Stimulated activated naive B cell treated with anti-CD40 and anti-IgM and Interleukin-4, amounts not matched to agents 10 μg/mL and 1 μg/mL and 100 μg/mL, for 72 hours (primary cell): ENCODE measurements around the gene RPAP2.
"Not testable (repeated sequence)": the region's sequence is repeated elsewhere in the genome, so short reads cannot be mapped to it uniquely, and the experiment has no call there.

Source experiments
- ATAC-seq, 2 donors: fragments of 150-1000 bp; cut with Tn5 transposase; replicated peaks; 2 replicates each; pipeline ENCODE4 v1.10.0; 2021; ENCODE audit warnings: moderate library complexity in 1 of 2
- DNase-seq: peaks from one replicate; pipeline ENCODE4 v3.0.0; 2021
- H3K27ac Mint-ChIP-seq: one replicate; pipeline ENCODE4 v1.8.0; 2022; ENCODE audit warnings: mild to moderate bottlenecking, mixed read lengths
- H3K27me3 Mint-ChIP-seq, 2 donors: one replicate each; pipeline ENCODE4 v1.8.0; 2022; ENCODE audit warnings: mixed read lengths in 2 of 2
- H3K36me3 Mint-ChIP-seq, 2 donors: one replicate each; pipeline ENCODE4 v1.8.0; 2022; ENCODE audit warnings: mixed read lengths in 2 of 2, mild to moderate bottlenecking in 1 of 2
- H3K4me1 Mint-ChIP-seq, 2 donors: one replicate each; pipeline ENCODE4 v1.8.0; 2022; ENCODE audit warnings: mixed read lengths in 2 of 2, mild to moderate bottlenecking in 1 of 2
- H3K4me3 Mint-ChIP-seq, 2 donors: one replicate each; pipeline ENCODE4 v1.8.0; 2022; ENCODE audit warnings: mild to moderate bottlenecking in 2 of 2, mixed read lengths in 2 of 2, moderate library complexity in 1 of 2
- H3K9me3 Mint-ChIP-seq, 2 donors: one replicate each; pipeline ENCODE4 v1.8.0; 2022; ENCODE audit warnings: mixed read lengths in 2 of 2, mild to moderate bottlenecking in 1 of 2

The RPAP2 gene

DNA sequence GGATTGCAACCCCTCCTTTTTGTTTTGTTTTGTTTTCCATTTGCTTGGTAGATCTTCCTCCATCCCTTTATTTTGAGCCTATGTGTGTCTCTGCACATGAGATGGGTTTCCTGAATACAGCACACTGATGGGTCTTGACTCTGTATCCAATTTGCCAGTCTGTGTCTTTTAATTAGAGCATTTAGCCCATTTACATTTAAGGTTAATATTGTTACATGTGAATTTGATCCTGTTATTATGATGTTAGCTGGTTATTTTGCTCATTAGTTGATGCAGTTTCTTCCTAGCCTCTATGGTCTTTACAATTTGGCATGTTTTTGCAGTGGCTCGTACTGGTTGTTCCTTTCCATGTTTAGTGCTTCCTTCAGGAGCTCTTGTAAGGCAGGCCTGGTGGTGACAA is 135.7 kb downstream of the RPAP2 start:
- not testable (repeated sequence) for H3K36me3 Mint-ChIP-seq, H3K27ac Mint-ChIP-seq, ATAC-seq, DNase-seq, H3K9me3 Mint-ChIP-seq, H3K4me1 Mint-ChIP-seq, H3K27me3 Mint-ChIP-seq, H3K4me3 Mint-ChIP-seq

DNA sequence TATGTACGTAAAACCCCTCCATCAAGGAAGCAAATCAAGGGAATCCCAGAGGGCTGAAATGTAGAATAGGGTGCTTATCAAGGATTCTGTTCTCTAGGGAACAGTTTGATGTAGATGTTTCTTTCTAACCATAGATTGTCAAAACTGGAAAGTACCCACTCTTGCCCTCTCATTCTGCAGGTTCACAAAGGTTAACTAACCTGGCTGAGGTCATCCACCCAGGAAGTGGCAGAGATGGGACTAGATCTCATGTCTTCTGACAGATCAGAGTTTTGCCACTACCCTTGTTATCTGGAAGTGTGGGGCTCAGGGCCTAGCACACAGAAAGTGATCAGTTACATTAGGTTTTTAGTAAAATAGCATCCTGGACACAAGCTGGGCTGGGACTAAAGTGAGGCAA is 140.4 kb downstream of the RPAP2 start:
- H3K9me3 Mint-ChIP-seq, result no peaks in the 10 kb centered on the region
- H3K36me3 Mint-ChIP-seq, result no peaks in the 10 kb centered on the region
- no peak overlapping the region for H3K4me3 Mint-ChIP-seq
- H3K27me3 Mint-ChIP-seq, result peaks cover 0 to 4% of the 10 kb centered on the region in 2 donors
- H3K4me1 Mint-ChIP-seq, result peaks cover 6 to 13% of the 10 kb centered on the region in 2 donors
- peak overlapping the region; percentile 73 for H3K27ac Mint-ChIP-seq
- ATAC-seq (peak; percentile 86 to 88), DNase-seq (peak; percentile 6)

DNA sequence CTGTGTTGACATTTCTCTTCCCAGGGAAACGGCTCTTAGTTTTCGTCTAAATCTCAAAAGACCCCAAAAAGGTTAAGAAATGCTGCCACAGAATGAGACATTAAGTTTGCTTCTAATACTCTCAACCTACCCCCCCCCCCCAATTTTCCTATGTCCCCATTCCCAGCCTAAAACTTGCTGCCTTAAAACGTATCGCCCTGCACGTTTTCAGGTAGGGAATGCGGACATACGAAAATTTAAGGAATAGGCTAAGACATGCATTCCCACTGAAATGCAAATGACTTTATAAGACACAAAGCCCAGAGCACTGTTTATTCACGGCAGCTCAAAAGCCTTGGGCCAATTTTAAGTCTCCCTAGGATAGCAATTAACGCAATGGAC is 142.4 kb downstream of the RPAP2 start:
- no peaks in the 10 kb centered on the region for H3K9me3 Mint-ChIP-seq
- ATAC-seq (no peak), DNase-seq (no peak)
- no peak overlapping the region for H3K4me3 Mint-ChIP-seq
- no peaks in the 10 kb centered on the region for H3K36me3 Mint-ChIP-seq
- H3K27me3 Mint-ChIP-seq, result peaks cover 0 to 3% of the 10 kb centered on the region in 2 donors
- peaks cover 6 to 14% of the 10 kb centered on the region in 2 donors for H3K4me1 Mint-ChIP-seq
- H3K27ac Mint-ChIP-seq, result no peak overlapping the region

DNA sequence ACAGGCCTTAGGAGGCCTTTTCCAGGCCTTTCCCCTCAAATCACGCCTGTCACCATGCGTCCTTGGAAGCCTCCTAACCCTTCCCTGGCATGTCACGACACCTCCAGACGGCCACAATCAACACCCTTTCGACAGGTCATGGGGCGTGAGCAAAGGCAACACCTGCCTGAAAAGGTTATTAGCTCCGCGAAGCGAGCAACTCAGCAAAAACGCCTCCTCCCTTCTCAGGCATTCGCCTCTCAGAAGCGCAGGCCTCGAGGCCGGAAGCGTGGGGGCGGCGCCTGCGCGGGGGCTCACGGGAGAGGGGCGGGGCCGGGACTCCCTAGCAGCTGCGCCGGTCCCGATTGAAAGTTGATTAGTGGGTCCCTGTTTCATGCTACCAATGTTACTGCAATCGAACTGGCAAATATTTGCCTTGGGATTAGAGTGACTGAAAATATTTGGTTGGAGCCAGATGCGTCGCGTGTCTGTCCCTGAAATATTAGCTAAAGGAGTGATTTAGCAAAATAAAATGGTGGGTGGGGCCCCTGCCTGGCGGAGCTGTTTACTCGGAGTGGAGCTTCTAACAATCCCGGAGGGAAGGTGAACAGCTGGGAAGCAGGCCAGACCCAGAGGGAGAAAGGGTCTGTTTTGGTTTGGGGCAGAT is 143.0 kb downstream of the RPAP2 start:
- no peak for ATAC-seq
- Mint-ChIP-seq H3K36me3 (no peaks in the 10 kb centered on the region), H3K27ac (no peak overlapping the region), H3K4me3 (no peak overlapping the region), H3K9me3 (no peaks in the 10 kb centered on the region), H3K27me3 (peaks cover 0 to 6% of the 10 kb centered on the region in 2 donors), H3K4me1 (peaks cover 6 to 19% of the 10 kb centered on the region in 2 donors)
- DNase-seq, result no peak

DNA sequence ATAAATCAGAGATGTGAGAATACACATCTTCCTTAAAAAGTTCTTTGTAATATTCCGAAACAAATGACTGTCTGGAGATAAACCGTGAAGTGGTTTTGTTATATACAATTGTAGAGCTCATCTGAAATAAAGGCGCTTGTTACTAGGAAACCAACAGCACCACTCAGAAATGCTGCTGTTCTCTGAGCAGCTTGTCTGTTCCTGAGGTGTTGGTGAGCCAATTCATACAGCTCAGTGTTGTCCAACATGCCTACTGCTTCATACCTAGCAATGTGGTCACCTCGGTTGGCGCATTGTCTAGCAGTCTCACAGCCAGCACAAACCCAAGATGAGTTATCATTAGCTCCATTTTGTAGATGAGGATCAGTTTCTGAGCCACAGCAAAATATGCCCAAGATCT is 143.5 kb downstream of the RPAP2 start:
- Mint-ChIP-seq H3K9me3 (no peaks in the 10 kb centered on the region), H3K27ac (no peak overlapping the region), H3K36me3 (no peaks in the 10 kb centered on the region), H3K4me3 (no peak overlapping the region), H3K27me3 (peaks cover 0 to 6% of the 10 kb centered on the region in 2 donors), H3K4me1 (peaks cover 8 to 24% of the 10 kb centered on the region in 2 donors)
- ATAC-seq (no peak), DNase-seq (no peak)

DNA sequence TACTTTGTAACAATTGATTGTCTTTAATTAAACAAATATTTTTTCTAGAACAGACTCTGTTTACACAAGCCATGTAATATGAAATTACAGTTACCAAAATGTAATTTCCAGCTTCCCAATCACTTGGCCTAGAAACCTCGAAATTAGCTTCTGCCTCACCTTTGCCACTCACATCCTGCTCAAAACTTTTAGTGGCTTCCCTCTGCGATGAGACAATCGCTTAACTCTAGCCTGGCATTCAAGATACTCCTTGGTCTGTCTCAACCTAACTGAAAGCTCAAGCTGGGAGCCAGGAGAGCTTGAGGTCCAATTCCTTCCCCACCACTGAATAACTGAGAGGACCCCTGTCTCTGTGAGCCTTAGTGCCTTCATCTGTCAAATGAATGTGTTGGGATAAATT is 145.0 kb downstream of the RPAP2 start:
- no peak for DNase-seq
- Mint-ChIP-seq H3K4me1 (peaks cover 8 to 22% of the 10 kb centered on the region in 2 donors), H3K4me3 (no peak overlapping the region), H3K9me3 (no peaks in the 10 kb centered on the region), H3K27me3 (peaks cover 0 to 6% of the 10 kb centered on the region in 2 donors), H3K36me3 (no peaks in the 10 kb centered on the region), H3K27ac (no peak overlapping the region)
- ATAC-seq, result no peak

DNA sequence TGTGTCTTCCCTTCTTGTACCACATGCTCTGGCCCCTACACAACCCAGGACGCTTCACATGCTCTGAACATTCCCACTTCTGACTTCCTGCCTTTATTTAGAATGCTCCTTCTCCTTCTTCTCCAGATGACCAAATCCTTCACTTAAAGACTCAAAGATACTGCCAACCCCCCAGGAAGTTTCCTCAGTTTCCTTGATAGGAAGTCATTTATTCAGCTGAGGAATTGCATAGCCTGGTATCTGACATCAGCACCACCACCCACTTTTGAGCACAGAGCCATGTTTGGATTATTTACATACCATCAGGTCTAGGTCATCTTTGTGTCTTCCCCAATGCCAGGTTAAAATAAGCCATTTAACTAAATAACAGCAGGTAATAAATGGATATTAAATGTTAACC is 145.5 kb downstream of the RPAP2 start:
- Mint-ChIP-seq H3K27me3 (peaks cover 0 to 6% of the 10 kb centered on the region in 2 donors), H3K4me1 (peaks cover 3 to 18% of the 10 kb centered on the region in 2 donors), H3K9me3 (no peaks in the 10 kb centered on the region), H3K4me3 (no peak overlapping the region), H3K36me3 (no peaks in the 10 kb centered on the region), H3K27ac (no peak overlapping the region)
- ATAC-seq (no peak), DNase-seq (no peak)

DNA sequence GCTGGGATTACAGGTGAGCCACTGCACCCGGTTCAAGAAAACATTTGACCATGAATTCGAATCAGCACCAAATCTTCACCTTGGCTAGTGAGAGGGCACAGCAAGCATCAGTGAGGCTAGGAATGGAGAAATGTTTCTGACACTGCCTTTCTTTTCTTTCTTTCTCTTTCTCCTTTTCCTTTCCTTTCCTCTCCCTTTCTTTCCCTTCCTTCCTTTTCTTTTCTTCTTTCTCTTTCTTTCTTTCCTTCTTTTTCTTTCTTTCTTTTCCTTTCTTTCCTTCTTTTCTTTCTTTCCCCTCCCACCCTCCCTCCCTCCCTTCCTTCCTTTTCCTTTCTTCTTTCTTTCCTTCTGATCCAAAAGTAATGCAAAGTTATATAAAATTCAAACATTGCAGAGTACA is 147.0 kb downstream of the RPAP2 start:
- H3K4me1 Mint-ChIP-seq, result peaks cover 2 to 12% of the 10 kb centered on the region in 2 donors
- no peaks in the 10 kb centered on the region for H3K36me3 Mint-ChIP-seq
- H3K27ac Mint-ChIP-seq, result no peak overlapping the region
- DNase-seq (no peak), ATAC-seq (no peak)
- H3K27me3 Mint-ChIP-seq, result peaks cover 0 to 11% of the 10 kb centered on the region in 2 donors
- H3K9me3 Mint-ChIP-seq, result peaks cover 2 to 6% of the 10 kb centered on the region in 2 donors
- H3K4me3 Mint-ChIP-seq, result no peak overlapping the region

DNA sequence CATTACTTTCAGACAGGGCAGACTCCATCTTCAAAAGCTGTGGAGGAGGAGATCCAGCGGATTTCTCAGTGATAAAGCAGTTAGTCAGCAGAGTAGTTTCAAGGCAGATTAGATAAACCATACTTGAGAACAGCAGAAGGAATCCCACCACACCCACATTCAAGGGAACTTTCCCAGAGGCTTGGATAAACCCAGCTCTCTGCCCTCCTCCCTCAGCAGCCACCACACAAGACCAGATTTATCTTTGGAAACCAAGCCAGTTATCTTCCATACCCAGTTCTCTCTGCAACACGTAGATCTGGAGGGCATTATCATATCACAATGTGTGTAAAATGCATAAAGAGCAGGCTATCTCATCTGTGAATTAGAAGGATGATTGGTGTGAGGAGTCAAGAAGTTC is 147.7 kb downstream of the RPAP2 start:
- peaks cover 5 to 9% of the 10 kb centered on the region in 2 donors for H3K9me3 Mint-ChIP-seq
- no peak overlapping the region for H3K27ac Mint-ChIP-seq
- ATAC-seq (no peak), DNase-seq (no peak)
- peaks cover 0 to 13% of the 10 kb centered on the region in 2 donors for H3K27me3 Mint-ChIP-seq
- no peaks in the 10 kb centered on the region for H3K36me3 Mint-ChIP-seq
- no peak overlapping the region for H3K4me3 Mint-ChIP-seq
- peaks cover 2 to 12% of the 10 kb centered on the region in 2 donors for H3K4me1 Mint-ChIP-seq

DNA sequence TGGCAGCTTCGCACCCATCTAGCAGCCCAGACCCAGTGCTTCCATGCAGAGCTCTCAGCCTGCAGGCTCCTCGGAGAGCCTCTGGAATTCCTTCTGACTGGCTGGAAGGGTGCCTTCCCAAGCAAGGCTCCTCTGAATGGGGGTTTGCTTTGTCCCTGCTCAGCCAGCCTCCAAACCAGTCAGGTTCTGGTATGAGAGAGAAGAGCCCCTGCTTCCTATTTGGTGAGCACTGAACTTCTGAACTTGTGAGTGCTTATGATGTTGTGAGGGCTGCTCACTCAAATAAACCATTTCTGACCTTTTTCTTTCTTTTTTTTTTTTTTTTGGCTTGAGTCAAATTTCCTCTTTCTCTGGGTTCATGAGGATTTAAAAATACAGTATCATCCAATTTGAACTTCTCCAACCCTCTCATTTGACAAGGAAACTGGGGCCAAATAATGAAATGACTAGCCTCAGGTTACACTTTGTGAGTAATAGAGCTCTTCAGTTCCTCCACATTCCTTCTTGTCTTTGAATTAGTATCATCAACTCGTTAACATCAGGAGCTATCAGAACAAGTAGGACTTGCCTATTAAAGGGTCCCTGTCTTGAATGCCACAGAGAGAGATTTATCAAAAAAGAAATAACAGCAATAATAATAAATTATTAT is 148.3 kb downstream of the RPAP2 start:
- Mint-ChIP-seq H3K9me3 (peaks cover 5 to 9% of the 10 kb centered on the region in 2 donors), H3K4me3 (no peak overlapping the region), H3K4me1 (peaks cover 2 to 12% of the 10 kb centered on the region in 2 donors), H3K27me3 (peaks cover 0 to 13% of the 10 kb centered on the region in 2 donors), H3K27ac (peak overlapping the region; percentile 74), H3K36me3 (no peaks in the 10 kb centered on the region)
- ATAC-seq (peak; percentile 78 to 81), DNase-seq (no peak)

DNA sequence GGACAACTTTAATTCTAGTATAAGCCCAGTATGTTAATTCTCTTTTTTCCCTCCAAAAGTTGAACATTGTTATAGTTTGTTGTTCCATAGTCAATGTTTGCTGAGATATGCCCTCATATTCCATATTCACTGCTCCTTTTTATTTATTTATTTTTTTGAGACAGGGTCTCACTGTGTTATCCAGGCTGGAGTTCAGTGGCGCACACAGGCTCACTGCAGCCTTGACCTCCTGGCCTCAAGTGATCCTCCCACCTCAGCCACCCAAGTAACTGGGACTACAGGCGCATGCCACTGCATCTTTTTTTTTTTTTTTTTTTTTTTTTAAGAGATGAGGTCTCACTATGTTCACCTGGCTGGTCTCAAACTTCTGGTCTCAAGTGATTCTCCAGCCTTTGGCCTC is 149.1 kb downstream of the RPAP2 start:
- H3K27me3 Mint-ChIP-seq, result peaks cover 0 to 13% of the 10 kb centered on the region in 2 donors
- DNase-seq (no peak), ATAC-seq (no peak)
- no peak overlapping the region for H3K27ac Mint-ChIP-seq
- no peak overlapping the region for H3K4me3 Mint-ChIP-seq
- no peaks in the 10 kb centered on the region for H3K36me3 Mint-ChIP-seq
- H3K4me1 Mint-ChIP-seq, result peaks cover 2 to 12% of the 10 kb centered on the region in 2 donors
- H3K9me3 Mint-ChIP-seq, result peaks cover 5 to 9% of the 10 kb centered on the region in 2 donors
